ENCODE measurements around the gene TIMP4. TPM values are rescaled to one million over a fixed set of nuclear protein-coding genes. Genes with fewer than 3 reads are reported as not detected.

TIMP4 gene
- polyA plus RNA-seq, 3 donors = 0.04 TPM; not detected in 2

GRCh38 chr3:12181301-12181700 is 22.6 kb upstream of the TIMP4 start:
- Histone ChIP-seq H3K27ac (ENCODE audit: low read depth in 1 of 2, low read length in 2 of 2) (no peak overlapping the region), H3K36me3 (replicated peaks in 1 of 2; ENCODE audit: control insufficient read depth in 1 of 2, insufficient read depth in 2 of 2, low read length in 2 of 2) (no peaks in the 10 kb centered on the region), H3K4me3 (replicated peaks in 1 of 3; ENCODE audit: low read depth in 2 of 3, low read length in 3 of 3) (no peak overlapping the region), H3K9me3 (replicated peaks in 1 of 2; ENCODE audit: control insufficient read depth in 1 of 2, insufficient read depth in 1 of 2, low read length in 2 of 2) (no peaks in the 10 kb centered on the region), H3K79me2 (ENCODE audit: insufficient read depth, low read length) (no peaks in the 10 kb centered on the region), H3K4me2 (replicated peaks; ENCODE audit: extremely low read depth, low read length, poor library complexity, severe bottlenecking) (no peak overlapping the region), H3K9ac (ENCODE audit: insufficient read depth, low read length, poor library complexity, severe bottlenecking) (no peak overlapping the region), H3K27me3 (ENCODE audit: control insufficient read depth in 2 of 2, insufficient read depth in 2 of 2, low read length in 2 of 2) (no peaks in the 10 kb centered on the region), H2AFZ (ENCODE audit: insufficient read depth, low read depth, low read length, poor library complexity, severe bottlenecking) (no peak overlapping the region), H3K4me1 (ENCODE audit: control insufficient read depth in 1 of 2, insufficient read depth in 2 of 2, low read length in 2 of 2) (peaks cover 40 to 41% of the 10 kb centered on the region in 2 donors), H4K20me1 (ENCODE audit: insufficient read depth, low read length) (no peaks in the 10 kb centered on the region)
- Mint-ChIP-seq H3K27me3 (ENCODE audit: low read depth in 3 of 3) (peaks cover 0 to 3% (median 0%) of the 10 kb centered on the region in 3 donors), H3K27ac (no peak overlapping the region), H3K4me1 (peaks cover 49% of the 10 kb centered on the region), H3K9me3 (no peaks in the 10 kb centered on the region), H3K36me3 (no peaks in the 10 kb centered on the region), H3K4me3 (no peak overlapping the region)
- TF ChIP-seq CTCF (IDR thresholded peaks at IDR 0.05) = no peak
- intact Hi-C loops (cut with micrococcal nuclease) = loop anchor here in 1 of 2 donors (10.0 kb wide), 1 partner anchor 214 kb away; no protein-coding TSS in a partner anchor
- no peak for DNase-seq
- WGBS (ENCODE audit: insufficient coverage) = 100% methylated on average over 2 of the region's 4 CpGs

DNA sequence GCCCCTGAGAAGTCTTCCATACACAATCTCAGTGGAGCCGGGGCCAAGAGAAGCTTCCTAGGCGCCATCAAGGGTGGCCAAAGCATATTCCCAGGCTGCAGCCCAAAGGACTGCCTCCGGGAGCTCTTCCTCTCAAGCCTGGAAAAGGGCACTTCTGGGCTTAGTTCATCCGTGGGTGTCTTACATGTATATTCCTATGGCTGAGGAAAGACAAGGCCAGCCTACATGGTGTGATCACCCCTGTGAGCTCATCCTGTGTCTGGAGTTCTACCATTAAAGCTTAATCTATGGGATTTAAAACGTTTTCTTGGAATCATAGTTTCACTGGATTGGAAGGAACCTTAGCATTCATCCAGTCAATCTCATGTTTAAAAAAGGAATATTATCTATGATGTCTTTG is 21.9 kb upstream of the TIMP4 start:
- Mint-ChIP-seq H3K27me3 (ENCODE audit: low read depth in 3 of 3) (peaks cover 0 to 3% (median 0%) of the 10 kb centered on the region in 3 donors), H3K4me1 (peaks cover 47% of the 10 kb centered on the region), H3K27ac (no peak overlapping the region), H3K36me3 (no peaks in the 10 kb centered on the region), H3K4me3 (no peak overlapping the region), H3K9me3 (no peaks in the 10 kb centered on the region)
- Histone ChIP-seq H3K4me3 (replicated peaks in 1 of 3; ENCODE audit: low read depth in 2 of 3, low read length in 3 of 3) (no peak overlapping the region), H3K79me2 (ENCODE audit: insufficient read depth, low read length) (no peaks in the 10 kb centered on the region), H2AFZ (ENCODE audit: insufficient read depth, low read depth, low read length, poor library complexity, severe bottlenecking) (no peak overlapping the region), H3K9ac (ENCODE audit: insufficient read depth, low read length, poor library complexity, severe bottlenecking) (no peak overlapping the region), H3K4me1 (ENCODE audit: control insufficient read depth in 1 of 2, insufficient read depth in 2 of 2, low read length in 2 of 2) (peaks cover 38 to 39% of the 10 kb centered on the region in 2 donors), H3K36me3 (replicated peaks in 1 of 2; ENCODE audit: control insufficient read depth in 1 of 2, insufficient read depth in 2 of 2, low read length in 2 of 2) (no peaks in the 10 kb centered on the region), H3K27ac (ENCODE audit: low read depth in 1 of 2, low read length in 2 of 2) (no peak overlapping the region), H4K20me1 (ENCODE audit: insufficient read depth, low read length) (no peaks in the 10 kb centered on the region), H3K9me3 (replicated peaks in 1 of 2; ENCODE audit: control insufficient read depth in 1 of 2, insufficient read depth in 1 of 2, low read length in 2 of 2) (no peaks in the 10 kb centered on the region), H3K27me3 (ENCODE audit: control insufficient read depth in 2 of 2, insufficient read depth in 2 of 2, low read length in 2 of 2) (no peaks in the 10 kb centered on the region), H3K4me2 (replicated peaks; ENCODE audit: extremely low read depth, low read length, poor library complexity, severe bottlenecking) (no peak overlapping the region)
- 86% methylated on average over 4 of the region's 5 CpGs for WGBS (ENCODE audit: insufficient coverage)
- intact Hi-C loops (cut with micrococcal nuclease) = loop anchor here in 1 of 2 donors (10.0 kb wide), 1 partner anchor 214 kb away; no protein-coding TSS in a partner anchor
- no peak for DNase-seq
- TF ChIP-seq CTCF (IDR thresholded peaks at IDR 0.05) = no peak
